GM13977 (cell line): ENCODE measurements around the gene KLHL29.

Experiments
- DNase-seq: peaks from one replicate; pipeline ENCODE4 v3.0.0; 2012; ENCODE audit warnings: low spot score
- CTCF ChIP-seq: IDR thresholded peaks from 2 replicates; pipeline ENCODE4 v1.5.1; 2012; ENCODE audit warnings: mild to moderate bottlenecking, control low read depth; ENCODE audit not compliant: insufficient read depth; ENCODE audit errors: extremely low read depth, missing control alignments
- in situ Hi-C: fragments of 300-500 bp; cut with MboI; formaldehyde crosslinking; loops from one replicate; pipeline ENCODE4 v1.12.0; 2022; ENCODE audit warnings: low sequenced_read_pairs, low pct_unique_long_range_greater_than_20kb, mixed read lengths, inconsistent platforms; ENCODE audit not compliant: unreplicated experiment

KLHL29 gene

GRCh38 chr2:23478087-23478932 is 93.3 kb downstream of the KLHL29 start:
- no peak for DNase-seq
- no peak for TF ChIP-seq CTCF
- in situ Hi-C loops = no loop called here

- DNase-seq = no peak
- in situ Hi-C loops = no loop called here
- TF ChIP-seq CTCF = no peak
Observed at GRCh38 chr2:23478933-23479683, 94.1 kb downstream of the KLHL29 start.

- in situ Hi-C loops = no loop called here
- no peak for TF ChIP-seq CTCF
- no peak for DNase-seq
Observed at GRCh38 chr2:23480957-23481797, 96.2 kb downstream of the KLHL29 start.

GRCh38 chr2:23482188-23482587 is 97.2 kb downstream of the KLHL29 start:
- TF ChIP-seq CTCF = no peak
- no peak for DNase-seq
- in situ Hi-C loops = no loop called here

- no peak for TF ChIP-seq CTCF
- DNase-seq = no peak
- in situ Hi-C loops = no loop called here
Observed at GRCh38 chr2:23482607-23483006, 97.6 kb downstream of the KLHL29 start.

GRCh38 chr2:23483791-23484190 is 98.8 kb downstream of the KLHL29 start:
- in situ Hi-C loops = no loop called here
- no peak for TF ChIP-seq CTCF
- no peak for DNase-seq
